Ascending aorta (tissue), 2 donors: ENCODE measurements around the gene EML5. TPM values are rescaled to one million over a fixed set of nuclear protein-coding genes. Genes with fewer than 3 reads are reported as not detected.

Experiments
- DNase-seq, 2 donors: peaks; one replicate each; pipeline ENCODE4 v3.0.0-alpha.2; 2019; ENCODE audit warnings: low spot score in 2 of 2
- H3K27ac ChIP-seq, 2 donors: fragments of 200-600 bp; sonication (generic); one replicate each; pipeline ENCODE4 v1.5.1; 2016 to 2017; ENCODE audit warnings: mild to moderate bottlenecking in 1 of 2
- H3K27me3 ChIP-seq: fragments of 200-600 bp; sonication (generic); one replicate; pipeline ENCODE4 v1.5.1; 2017
- H3K36me3 ChIP-seq, 2 donors: fragments of 200-600 bp; sonication (generic); one replicate each; pipeline ENCODE4 v1.5.1; 2016
- H3K4me1 ChIP-seq, 2 donors: fragments of 200-600 bp; sonication (generic); one replicate each; pipeline ENCODE4 v1.5.1; 2016 to 2017; ENCODE audit warnings: mild to moderate bottlenecking in 1 of 2
- H3K4me3 ChIP-seq, 2 donors: fragments of 200-600 bp; sonication (generic); one replicate each; pipeline ENCODE4 v1.5.1; 2016 to 2017; ENCODE audit warnings: mild to moderate bottlenecking in 1 of 2
- H3K9me3 ChIP-seq, 2 donors: fragments of 200-600 bp; sonication (generic); one replicate each; pipeline ENCODE4 v1.5.1; 2016
- intact Hi-C: fragments of 100-400 bp; cut with DNase I; formaldehyde crosslinking; loops from one replicate; pipeline ENCODE4 v1.15.1; 2023
- total RNA-seq: library from RNA; depleted of rRNA; stranded (reverse); fragments of >200 nt; gene quantifications from one replicate; pipeline ENCODE4 v1.1.0, GENCODE V29; 2016
- TF ChIP-seq, protein P1 (sequence below), 3 experiments: fragments of 200-600 bp in 2 of 3; fragments of 450-650 bp in 1 of 3; sonication (generic) in 2 of 3; IDR thresholded peaks; one replicate each; pipeline ENCODE4 v1.5.1; 2016 to 2019; ENCODE audit warnings: antibody characterized with exemption in 3 of 3, mild to moderate bottlenecking in 1 of 3, moderate library complexity in 1 of 3

Gene EML5
- total RNA-seq, 1 donor from 2014 or later, result 0.21 TPM

DNA sequence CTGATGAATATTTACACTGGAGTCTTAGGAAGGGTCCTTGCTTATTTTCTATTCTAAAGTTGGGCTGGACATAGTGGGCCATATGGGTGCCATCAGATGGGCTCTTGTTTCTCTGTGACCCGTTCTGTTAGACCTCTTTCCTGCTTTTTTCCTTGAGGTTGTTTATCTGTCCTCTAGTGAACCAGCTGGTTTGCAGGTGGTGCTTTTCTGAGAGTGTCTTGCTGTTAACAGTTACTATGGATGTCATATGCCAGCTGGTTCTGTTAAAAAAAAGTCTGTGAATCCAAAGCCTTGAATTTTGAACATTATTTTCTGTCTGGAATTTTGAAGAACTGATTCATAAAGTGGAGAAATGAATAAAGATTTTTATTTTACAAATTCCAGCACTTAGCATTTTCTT lies 200.7 kb downstream of the EML5 start:
- Histone ChIP-seq H3K9me3 (no peaks in the 10 kb centered on the region), H3K4me1 (no peaks in the 10 kb centered on the region), H3K4me3 (no peak overlapping the region), H3K36me3 (peaks cover 16 to 60% of the 10 kb centered on the region in 2 donors), H3K27me3 (no peaks in the 10 kb centered on the region), H3K27ac (no peak overlapping the region)
- intact Hi-C loops, result no loop called here
- TF ChIP-seq, protein P1, sequence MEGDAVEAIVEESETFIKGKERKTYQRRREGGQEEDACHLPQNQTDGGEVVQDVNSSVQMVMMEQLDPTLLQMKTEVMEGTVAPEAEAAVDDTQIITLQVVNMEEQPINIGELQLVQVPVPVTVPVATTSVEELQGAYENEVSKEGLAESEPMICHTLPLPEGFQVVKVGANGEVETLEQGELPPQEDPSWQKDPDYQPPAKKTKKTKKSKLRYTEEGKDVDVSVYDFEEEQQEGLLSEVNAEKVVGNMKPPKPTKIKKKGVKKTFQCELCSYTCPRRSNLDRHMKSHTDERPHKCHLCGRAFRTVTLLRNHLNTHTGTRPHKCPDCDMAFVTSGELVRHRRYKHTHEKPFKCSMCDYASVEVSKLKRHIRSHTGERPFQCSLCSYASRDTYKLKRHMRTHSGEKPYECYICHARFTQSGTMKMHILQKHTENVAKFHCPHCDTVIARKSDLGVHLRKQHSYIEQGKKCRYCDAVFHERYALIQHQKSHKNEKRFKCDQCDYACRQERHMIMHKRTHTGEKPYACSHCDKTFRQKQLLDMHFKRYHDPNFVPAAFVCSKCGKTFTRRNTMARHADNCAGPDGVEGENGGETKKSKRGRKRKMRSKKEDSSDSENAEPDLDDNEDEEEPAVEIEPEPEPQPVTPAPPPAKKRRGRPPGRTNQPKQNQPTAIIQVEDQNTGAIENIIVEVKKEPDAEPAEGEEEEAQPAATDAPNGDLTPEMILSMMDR (IDR thresholded peaks at IDR 0.05), result no peak
- DNase-seq, result no peak

DNA sequence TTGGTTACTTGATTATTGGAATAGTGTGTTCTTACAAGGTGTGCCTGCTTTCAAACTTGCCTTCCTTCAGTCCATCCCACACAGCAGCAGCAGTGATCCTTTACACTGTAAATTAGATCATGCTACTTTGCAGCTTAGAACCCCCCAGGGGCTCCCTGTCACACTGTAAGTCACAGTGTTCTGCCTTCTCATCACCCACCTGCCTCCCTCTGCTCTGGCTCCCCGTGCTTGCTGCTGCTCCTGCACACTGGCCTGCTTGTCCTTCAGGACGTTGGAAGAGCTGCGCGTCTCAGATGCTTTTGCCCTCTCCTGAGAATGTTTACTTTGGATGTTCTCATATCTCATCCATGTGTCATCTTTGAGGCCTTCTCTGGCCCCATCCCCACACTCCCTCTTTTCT lies 202.6 kb downstream of the EML5 start:
- Histone ChIP-seq H3K27me3 (no peaks in the 10 kb centered on the region), H3K27ac (no peak overlapping the region), H3K36me3 (peaks cover 18 to 65% of the 10 kb centered on the region in 2 donors)

DNA sequence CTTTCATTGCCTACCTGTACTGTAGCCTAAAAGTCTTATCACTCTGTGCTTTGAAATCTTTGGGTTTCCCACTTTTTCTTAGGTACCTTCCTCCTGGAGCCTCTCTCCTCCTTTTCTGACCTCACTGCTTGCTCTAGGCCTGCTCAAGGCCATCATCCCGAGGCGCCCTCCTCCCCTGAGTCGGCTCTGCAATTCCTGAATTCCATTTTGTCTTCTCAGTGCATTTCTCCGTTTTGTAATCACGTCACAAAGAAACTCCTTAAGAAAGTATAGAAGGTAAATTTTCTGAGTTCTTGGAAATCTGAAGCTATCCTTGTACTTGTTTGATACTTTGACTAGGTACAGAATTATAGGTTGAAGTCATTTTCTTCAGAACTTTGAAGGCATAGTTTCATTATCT lies 204.7 kb downstream of the EML5 start:
- Histone ChIP-seq H3K4me1 (no peaks in the 10 kb centered on the region), H3K9me3 (no peaks in the 10 kb centered on the region), H3K36me3 (peaks cover 19 to 80% of the 10 kb centered on the region in 2 donors), H3K4me3 (no peak overlapping the region), H3K27ac (no peak overlapping the region), H3K27me3 (no peaks in the 10 kb centered on the region)
- no peak for DNase-seq
- intact Hi-C loops, result no loop called here
- TF ChIP-seq, protein P1 (IDR thresholded peaks at IDR 0.05), result no peak

More for the DNA sequence above, 202.6 kb downstream of the EML5 start:
- no peaks in the 10 kb centered on the region for H3K9me3 ChIP-seq
- DNase-seq, result no peak
- no peak overlapping the region for H3K4me3 ChIP-seq
- intact Hi-C loops, result no loop called here
- H3K4me1 ChIP-seq, result no peaks in the 10 kb centered on the region
- TF ChIP-seq, protein P1 (IDR thresholded peaks at IDR 0.05), result no peak

DNA sequence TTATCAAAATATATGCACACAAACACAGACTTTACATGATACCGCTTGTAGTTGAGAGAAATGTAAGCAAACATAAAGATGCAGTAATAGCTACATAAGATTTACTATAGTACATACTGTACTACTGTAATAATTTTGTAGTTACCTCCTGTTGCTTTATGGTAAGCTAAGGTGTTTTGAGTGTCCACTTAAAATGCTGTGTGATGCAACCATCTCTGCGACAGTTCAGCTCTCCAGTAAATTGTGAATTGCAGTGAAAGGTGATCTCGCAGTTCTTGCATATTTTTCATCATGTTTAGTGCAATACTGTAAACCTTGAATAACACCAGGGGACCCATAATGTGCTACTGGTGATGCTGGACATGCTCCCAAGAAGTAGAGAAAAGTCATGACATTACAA lies 208.3 kb downstream of the EML5 start:
- Histone ChIP-seq H3K36me3 (peaks cover 22 to 71% of the 10 kb centered on the region in 2 donors), H3K9me3 (no peaks in the 10 kb centered on the region), H3K4me3 (no peak overlapping the region), H3K27me3 (no peaks in the 10 kb centered on the region), H3K4me1 (no peaks in the 10 kb centered on the region), H3K27ac (no peak overlapping the region)
- intact Hi-C loops, result no loop called here
- no peak for DNase-seq
- TF ChIP-seq, protein P1 (IDR thresholded peaks at IDR 0.05), result no peak

DNA sequence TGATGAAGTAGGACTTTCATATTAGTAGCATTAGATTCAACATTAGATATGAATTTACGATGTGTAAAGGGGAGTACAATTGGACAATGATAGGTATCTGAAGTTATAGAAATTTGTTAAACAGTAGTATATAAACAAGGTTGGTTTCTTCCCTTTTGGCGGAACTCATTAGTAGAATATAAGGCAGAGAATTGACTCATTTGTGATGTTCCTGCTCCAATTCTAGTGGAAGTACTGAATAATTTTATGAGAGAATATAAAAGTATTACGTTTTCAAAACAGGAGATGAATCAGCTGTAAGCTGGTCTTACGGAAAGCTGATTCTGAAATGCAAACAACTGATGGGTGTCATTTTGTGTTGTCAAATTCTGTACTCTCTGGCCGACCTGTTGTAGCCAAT lies 216.5 kb downstream of the EML5 start:
- intact Hi-C loops, result no loop called here
- Histone ChIP-seq H3K4me1 (no peaks in the 10 kb centered on the region), H3K27ac (no peak overlapping the region), H3K36me3 (peaks cover 80 to 95% of the 10 kb centered on the region in 2 donors), H3K27me3 (no peaks in the 10 kb centered on the region), H3K4me3 (no peak overlapping the region), H3K9me3 (no peaks in the 10 kb centered on the region)
- no peak for DNase-seq
- TF ChIP-seq, protein P1 (IDR thresholded peaks at IDR 0.05), result no peak

DNA sequence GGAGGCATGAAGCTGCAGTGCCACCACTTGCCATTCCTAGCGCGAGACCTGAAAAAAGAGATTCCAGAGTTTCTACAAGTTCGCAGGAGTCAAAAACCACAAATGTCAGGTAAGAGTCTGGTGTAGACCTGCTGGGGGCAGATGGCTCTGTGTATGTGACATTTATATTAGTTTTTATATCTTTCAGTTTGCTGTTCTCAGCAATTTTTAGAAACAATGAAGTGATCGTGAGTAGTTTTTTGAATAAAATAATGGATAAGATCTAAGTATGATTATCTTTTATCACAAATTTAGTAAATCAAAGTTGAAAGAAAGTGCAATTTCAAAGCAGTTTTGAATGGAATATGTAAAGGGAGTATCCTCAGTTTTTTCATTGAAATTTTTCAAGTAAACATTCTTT lies 220.6 kb downstream of the EML5 start:
- Histone ChIP-seq H3K4me1 (no peaks in the 10 kb centered on the region), H3K9me3 (no peaks in the 10 kb centered on the region), H3K4me3 (no peak overlapping the region), H3K36me3 (peaks cover 82 to 95% of the 10 kb centered on the region in 2 donors), H3K27me3 (no peaks in the 10 kb centered on the region), H3K27ac (no peak overlapping the region)
- TF ChIP-seq, protein P1 (IDR thresholded peaks at IDR 0.05), result no peak
- no peak for DNase-seq
- intact Hi-C loops, result no loop called here
